ENCODE results near the gene LRRC61.

LRRC61 gene

DNA sequence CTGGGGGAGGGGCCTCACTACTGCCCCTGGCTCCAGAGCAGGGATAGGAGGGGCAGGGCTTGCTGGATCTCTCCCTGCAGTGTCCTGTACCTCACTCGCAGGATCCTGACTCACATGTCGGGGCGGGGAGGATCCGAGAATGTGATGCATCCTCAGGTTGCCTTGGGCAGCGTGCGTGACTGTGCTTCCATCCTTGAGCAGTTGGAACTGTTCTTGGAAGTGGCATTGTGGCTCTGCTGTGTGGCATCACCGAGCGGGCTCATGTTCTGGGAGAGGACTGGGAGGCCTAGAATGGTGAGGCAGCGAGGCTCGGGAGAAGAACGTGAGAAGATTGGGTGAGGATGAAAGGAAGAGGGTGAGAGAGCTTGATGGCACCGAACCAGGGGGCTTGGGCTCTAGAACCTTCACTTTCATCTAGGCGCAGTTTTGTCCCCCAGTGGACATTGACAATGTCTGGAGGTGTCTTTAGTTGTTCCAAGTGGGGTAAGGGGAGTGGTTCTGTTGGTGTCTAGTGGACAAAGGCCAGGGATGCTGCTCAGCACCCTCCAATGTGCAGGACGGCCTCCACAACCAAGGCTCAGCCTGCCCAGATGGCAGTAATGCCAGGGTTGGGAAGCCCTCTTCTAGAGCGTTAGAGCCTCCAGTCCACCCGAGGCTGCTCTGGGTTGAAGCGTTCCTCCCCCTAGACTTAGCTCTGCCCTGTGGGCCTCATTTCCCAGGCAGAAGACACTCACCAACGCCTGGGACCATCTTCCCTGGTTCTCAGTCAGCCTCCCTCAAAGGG is 9.9 kb downstream of the LRRC61 start:
- DNase-seq, result no peak

DNA sequence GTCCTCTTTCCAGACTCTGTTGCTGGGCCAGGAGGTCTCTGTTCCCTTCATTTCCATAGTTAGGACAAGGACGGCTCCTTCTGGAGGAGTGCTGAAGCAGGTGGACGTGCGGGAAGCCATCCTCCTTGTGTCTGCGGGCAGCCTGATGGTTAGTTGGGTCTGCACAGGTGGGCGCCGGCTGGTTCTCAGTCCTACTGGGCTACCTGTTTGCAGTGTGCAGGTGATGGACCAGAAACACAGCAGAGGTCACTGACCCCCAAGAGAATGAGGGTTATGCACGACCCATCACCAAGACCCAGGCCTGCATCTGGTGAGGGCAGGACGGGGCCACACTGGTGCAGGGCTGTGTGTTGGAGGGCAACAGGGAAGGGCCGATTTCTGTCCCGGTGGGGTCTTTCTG is 10.5 kb downstream of the LRRC61 start:
- DNase-seq, result no peak

DNA sequence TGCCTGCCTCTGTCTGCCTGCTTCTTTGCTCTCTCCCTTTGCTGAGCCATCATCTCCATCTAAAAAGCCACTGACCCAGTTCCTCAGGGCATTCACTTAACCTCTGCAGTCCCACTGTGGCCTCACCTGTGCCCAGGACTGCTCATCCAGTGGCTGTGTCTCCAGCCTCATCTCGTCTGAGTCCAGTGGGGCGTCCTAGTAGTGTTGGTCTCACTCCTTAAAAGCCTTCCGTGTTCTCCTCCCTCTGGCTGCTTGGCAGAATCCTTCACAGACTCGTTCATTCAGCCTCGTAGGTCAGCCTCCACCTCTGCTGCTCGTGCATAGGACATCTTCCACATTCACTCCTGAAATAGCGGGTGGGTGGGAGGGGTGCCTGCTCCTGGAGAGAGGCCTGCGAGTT is 11.0 kb downstream of the LRRC61 start:
- no peak for DNase-seq

DNA sequence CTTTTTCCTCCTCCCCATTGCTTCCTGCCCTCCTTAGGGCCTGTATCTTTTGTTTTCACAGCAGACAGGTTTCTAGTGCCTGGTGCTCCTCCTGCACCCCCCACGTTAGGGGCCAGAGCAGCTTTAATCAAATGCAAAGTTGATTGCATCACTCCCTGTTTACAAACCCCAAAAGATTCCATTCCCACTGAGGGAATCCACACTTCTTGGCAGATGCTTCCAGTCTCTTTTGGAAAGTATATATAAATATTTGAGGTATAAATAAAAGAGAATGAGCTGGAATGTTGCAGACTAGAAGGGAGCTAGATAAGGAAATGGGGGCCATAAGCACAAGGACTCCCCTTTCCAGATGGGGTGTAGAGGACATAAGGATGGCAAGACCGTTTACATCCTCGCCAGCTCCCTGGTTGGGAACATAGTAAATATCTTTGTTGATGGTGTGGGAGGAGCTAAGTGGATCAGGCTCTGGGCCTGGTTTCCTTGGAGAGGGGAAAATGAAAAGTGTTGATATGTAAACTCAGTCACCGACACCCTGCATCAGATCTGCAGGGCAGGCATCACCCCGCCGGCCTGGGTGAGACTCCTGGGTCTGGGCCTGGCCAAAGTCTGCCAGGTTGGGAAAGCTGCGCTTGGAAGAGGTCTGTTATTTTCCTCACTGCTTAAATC is 12.1 kb downstream of the LRRC61 start:
- no peak for DNase-seq

DNA sequence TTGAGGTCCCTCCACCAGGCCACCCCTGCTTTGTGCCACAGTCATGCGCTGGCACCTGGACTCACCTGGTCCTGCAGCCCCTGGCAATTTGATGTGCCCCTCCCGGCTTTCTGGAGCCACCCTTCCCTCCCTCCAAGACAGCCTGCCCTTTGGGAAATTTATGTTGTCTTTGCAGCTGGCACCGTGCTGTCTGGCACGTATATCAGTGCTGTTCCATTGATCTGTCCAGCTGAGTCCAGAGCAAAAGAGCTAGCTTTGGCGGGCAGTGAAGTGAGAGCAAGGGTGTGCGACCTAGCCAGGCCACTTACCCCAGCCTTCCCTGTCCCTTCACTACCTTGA is 12.6 kb downstream of the LRRC61 start:
- DNase-seq, result no peak

DNA sequence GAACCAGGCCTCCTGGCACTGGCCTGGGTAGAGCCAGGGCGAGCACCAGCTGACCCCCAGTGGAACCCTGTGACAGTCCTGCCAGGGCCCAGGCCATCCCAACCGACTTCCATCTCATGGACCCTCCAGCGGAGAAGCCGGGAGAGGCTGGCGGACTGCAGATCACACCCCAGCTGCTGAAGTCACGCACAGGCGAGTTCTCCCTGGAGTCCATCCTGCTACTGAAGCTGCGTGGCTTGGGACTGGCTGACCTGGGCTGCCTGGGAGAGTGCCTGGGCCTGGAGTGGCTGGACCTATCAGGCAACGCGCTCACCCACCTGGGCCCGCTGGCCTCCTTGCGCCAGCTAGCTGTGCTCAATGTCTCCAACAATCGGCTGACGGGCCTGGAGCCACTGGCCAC is 13.6 kb downstream of the LRRC61 start:
- DNase-seq, result no peak

DNA sequence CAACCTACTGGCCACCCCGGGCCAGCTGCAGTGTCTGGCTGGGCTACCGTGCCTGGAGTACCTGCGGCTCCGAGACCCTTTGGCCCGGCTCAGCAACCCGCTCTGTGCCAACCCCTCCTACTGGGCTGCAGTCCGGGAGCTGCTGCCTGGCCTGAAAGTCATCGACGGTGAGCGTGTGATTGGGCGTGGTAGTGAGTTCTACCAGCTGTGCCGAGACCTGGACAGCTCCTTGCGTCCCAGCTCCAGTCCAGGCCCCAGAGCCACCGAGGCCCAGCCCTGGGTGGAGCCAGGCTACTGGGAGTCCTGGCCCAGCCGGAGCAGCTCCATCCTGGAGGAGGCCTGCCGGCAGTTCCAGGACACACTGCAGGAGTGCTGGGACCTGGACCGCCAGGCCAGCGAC is 14.0 kb downstream of the LRRC61 start:
- DNase-seq, result no peak

DNA sequence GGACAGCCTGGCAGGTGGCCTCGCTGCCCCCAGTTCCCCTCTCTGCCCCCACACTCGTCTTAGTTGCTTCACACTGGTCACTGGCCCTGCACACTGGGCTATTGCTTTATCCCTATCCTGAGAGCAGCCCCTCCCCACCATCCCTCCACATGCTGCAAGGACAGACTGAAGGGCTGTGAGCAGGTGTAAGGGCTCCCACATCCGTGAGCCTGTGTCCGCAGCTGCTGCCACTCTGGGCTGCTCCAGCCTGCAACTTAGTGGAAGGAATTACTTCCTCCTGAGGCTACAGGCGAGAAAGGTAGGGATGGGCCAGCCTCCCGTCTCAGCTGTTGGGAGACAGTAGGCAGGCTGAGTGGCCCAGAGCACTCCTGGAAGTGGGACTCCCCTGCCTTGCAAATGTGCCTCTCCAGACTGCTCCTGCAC is 14.5 kb downstream of the LRRC61 start:
- DNase-seq, result no peak

DNA sequence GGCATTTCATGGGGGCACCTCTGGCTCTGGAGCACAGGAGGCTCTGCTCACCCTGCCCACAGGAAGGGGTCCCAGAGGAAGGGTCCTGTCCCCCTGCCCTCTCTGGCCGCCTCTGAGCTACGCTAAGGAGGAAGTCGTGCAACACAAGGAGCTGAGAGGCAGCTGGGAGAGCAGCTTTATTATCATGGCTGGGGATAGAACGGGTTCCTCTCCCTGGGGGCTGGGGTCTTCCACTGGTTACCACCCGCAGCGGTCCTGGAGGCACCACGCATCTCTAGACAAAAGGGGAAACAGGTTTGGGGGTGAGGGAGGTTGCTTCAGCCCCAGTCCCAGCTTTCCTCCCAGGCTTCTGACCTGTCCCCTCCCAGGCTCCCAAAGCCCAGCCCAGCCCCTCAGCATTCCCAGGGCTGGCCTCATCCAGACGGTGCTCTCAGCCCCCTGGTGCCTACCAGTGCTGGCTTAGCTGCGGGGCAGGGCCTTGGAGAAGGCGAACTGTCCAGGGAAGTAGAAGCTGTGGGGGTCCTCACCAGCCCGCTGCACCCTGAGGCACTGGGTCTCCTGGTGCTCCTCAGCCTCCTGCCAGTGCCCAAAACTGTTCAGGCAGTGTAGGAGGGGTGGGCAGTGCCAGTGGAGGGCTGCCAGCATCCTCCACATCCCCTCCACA is 15.1 kb downstream of the LRRC61 start:
- DNase-seq, result no peak

DNA sequence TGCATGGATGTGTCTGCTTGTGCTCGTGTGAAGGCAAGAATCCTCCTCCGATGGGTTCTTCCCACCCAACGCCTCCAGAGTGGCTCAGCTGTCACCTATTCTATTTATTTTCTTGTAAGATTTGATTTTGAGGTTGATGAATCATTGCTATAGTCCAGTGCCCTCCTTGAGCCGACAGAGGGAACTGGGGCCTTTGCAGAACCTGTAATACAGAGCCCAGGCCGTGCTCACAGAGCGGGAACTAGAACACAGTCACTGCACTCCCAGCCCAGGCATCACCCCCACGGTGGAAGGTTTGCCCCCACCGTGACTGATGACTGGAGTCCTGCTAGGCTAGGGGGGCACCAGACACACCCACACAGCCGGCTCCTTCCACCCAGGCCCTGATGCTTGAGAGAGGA is 16.3 kb downstream of the LRRC61 start:
- no peak for DNase-seq

DNA sequence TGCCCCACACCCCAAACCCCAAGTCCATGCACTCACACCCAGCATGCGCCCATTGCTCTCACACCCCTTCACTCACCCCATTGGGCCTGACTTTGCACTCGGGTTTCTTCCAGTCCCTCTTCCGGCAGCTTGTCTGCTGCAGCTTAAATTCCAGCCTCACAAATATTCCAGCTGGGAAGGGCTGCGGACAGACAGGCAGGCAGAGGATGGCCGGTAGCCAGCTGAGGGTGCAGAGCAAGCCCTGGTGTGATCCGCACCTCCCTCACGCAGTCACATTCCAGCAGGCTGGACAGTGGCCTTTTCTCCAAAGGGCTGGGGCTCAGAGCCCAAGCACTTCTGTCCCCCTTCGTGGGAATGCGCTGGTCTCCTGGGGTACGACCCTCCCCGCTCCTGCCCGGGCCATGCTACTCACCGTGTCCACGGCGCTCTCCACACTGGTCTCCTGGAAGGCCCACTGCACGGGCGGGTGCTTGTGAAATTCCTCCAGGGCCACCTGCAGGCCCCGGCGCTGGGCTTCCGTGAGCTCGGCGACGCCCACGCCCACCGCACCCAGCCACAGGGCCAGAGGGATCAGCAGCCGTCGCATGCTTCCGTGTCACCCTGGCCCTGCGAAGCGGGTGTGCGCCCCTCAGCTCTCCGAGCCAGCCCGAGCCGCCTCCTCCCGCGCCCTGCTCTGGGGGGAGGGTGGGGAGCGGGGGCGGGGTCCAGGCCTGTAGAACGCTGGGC is 17.0 kb downstream of the LRRC61 start:
- no peak for DNase-seq

DNA sequence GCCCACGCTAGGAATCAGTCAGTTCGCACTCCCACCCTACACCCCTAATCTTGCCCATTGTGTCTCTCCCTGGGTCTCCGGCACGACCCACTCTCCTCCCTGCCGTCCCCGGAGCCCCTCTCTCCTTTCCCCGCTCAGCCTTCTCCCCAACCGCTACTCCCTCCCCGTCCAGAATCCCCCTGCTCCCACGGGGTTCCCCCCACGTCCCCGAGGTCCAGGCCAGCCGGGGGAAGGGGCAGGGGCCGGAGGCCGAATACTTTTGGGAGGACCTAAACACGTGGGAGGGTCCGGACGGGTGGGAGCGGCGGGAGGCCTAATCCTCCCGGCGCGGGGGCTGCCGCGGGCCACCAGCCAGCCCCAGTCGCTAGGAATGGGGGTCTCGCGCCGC is 17.7 kb downstream of the LRRC61 start:
- DNase-seq, result no peak

DNA sequence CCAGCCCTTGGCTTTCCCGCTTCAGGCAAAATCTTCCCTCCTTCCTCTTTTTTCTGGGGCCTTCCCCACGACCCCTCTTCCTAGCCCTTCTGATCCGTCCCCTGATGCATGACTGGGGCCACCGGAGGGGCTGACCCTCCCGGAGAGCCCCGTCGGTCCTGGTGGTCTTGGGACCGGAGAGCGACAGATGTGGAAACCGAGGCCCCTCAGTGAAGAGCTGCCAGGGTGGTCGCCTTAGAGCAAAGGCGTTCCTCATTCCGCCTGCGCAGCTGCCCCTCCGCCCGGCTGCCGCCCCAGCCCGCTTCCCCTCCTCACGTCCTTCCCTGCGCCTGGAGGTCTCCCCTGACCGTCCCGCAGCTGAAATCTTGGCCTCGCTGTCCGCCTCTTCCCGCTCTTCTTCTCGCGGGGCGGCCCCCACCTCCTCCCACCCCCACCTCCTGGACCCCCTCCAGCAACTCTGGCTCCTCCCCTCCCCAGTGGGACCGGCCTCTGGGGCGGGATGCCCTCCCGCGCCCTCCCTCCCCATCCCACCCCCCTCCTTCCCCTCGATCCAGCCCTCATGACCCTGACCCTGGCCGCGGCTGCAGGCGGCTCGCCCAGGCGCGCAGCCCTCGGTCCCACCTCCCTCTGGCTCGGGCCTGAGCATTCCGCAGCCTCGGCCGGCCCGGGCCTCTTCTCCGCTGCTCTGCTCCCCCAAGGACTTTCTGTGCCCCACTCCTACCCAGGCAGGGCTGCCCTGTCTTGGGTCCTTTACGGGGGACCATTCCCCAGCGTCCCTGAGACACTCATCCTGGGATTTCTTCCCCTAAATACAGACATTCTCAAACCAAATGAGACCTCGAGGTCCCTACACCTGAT is 18.3 kb downstream of the LRRC61 start, which contains the start of gene RARRES2:
TSS of gene RARRES2 (minus strand) at position 367 of the 858 bp plus-strand sequence. CDS start 1,020 bp downstream, outside the sequence.
- no peak for DNase-seq

DNA sequence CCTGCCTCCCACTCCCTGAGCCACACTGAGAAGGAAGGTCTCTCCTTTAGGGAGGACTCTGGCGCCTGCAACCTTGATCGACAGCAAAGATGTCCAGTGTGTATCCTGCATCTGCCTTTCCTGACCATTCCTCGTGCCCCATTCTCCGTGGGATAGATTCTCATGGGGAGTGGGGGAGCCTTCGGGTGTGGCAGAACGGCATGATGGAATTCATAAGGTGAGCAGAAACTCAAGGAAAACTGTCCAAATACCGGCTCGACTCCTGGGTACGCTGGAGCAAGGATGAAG is 18.9 kb downstream of the LRRC61 start:
- no peak for DNase-seq

DNA sequence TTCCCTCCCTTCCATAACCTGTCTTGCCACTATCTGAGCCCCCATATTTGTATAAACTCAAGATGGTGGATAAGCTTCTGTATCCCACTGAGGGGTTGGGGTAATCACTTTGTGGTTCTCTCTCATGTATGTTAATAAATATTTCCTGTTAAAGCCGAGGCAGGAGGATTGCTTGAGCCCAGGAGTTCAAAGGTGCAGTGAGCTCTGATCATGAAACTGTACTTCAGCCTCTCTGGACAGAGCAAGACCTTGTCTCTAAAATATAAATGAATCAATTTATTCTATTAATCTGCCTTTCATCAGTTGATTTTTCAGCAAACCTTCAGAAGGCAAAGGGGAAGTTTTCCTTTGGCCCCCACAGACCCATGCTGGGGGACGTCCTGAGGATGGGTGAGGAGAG is 20.1 kb downstream of the LRRC61 start:
- no peak for DNase-seq

DNA sequence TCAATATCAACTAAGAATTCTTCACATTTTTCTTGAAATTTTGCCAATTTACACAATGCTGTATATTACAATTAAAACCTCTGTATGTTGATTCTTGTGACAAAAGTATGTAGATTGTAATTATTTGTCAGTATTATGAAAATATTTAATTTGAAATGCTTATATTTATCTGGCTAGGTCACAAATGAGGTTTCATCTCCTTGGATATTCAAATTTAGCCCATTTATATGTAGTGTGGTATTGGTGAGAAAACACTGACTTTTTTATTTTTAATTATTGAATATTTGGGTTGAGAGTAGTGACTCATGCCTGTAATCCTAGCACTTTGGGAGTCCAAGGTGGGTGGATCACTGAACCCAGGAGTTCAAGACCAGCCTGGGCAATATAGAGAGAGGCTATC is 21.1 kb downstream of the LRRC61 start:
- DNase-seq, result no peak

DNA sequence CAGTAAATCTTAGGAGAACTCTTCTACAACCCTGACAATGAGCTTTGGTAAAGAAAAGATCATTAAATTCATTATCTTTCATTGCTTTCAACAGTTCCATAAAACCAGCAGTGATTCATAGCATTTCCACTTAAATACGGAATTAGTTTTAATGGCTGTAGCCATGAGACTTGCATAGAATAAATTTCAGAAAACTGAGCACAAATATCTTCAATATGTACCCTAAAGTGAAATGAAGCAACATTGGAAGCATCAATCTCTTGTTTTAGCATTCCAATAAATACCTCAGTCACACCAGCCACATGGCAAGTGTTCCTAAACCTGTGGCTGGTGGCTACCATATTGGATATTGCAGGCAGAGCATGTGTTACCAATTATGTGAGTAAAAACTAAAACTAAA is 21.9 kb downstream of the LRRC61 start:
- DNase-seq, result no peak

DNA sequence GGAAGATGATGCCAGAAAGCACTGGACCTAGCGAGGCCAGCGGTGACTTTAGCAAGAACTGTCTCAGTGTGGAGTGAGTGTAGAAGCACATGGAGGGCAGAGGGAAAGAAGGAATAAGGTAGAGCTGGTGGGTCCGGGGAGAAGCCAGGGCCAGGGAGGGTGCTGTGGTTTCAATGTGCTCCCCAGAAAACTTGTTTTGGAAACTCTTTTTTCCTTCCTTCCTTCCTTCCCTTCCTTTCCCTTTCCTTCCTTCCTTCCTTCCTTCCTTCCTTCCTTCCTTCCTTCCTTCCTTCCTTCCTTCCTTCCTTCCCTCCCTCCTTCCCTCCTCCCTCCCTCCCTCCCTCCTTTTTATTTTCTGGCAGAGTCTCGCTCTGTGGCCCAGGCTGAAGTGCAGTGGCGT is 23.8 kb downstream of the LRRC61 start:
- no peak for DNase-seq

DNA sequence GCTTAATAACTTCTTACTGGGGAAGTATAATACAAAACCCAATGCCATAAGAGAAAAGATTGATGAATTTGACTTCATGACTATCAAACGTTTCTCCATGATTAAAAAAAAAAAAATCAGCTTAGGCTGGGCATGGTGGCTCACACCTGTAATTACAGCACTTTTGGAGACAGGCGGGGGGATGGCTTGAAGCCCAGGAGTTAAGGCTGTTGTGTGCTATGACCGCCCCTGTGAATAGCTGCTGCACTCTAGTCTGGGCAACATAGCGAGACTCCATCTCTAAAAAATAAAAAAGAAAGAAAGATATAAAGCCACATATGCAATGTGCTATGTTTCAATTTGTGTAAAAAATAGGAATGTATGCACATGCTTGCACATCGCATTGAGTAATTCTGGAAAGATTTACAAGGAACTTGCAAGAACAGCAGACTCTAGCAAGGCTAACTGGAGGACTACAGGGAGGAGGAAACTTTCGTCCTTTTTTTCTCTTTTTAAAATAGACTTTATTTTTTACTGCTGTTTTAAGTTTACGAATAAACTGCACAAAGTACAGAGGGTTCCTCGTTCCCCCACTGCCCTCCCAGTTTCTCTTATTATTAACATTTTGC is 28.5 kb downstream of the LRRC61 start:
- DNase-seq, result no peak

DNA sequence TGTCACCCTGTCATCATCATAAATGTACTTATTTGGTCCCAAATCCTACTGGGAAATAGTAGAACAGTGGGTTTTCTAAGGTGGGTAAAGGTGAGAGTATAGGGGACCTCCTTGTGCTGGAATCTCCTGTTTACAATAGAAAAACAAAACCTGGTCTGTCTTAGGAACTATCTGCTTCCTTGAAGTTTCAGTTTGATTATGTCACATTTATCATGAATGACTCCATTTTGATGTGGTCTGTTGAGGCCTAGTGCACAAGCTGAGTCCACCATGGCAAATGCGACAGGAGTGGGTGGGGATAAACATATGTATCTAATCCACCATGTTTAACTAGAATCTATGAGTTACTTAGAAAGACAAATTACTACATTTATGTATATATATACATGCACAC is 32.5 kb downstream of the LRRC61 start:
- DNase-seq, result no peak

DNA sequence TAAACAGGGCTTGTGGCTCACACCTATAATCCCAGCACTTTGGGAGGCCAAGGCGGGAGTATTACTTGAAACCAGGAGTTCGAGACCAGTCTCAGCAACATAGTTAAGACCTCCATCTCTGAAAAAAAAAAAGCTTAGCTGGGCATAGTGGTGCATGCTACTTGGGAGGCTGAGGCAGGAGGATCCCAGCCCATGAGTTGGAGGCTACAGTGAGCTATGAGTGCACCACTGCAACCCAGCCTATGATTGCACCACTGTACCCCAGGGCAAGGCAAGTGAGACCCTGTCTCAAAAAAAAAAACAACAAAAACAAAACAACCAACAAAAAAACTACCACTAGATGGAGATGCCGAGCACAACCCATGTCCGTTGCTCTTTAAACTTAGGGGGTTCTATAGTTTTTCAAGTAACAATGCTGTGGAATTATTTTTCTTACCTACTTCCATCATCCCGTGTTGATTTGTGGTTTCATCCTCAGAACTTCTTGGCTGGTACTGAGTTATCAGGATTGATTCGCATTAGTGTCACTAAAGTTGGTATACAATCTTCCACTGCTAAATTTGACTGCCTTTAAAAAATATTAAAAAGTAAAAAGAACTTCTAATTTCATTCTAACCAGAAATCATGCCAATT is 33.2 kb downstream of the LRRC61 start:
- no peak for DNase-seq

DNA sequence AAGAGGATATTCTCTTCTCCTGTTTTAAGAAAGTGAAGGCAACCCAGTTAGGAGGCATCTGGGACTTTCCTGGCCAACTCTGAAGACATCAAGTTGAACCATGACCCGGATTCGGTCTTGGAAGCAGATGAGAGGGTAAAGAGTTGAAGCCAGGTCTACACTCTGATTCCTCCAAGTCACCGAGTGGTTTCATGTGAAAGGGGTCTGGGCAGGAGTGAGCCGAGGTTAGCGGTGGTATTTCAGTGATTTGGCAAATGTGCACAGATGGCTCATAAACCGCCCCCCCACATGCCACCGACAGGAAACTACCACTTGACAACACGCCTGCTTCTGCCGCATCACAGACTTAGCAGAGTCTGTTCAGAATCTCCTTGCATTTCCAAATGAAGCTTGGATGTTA is 34.1 kb downstream of the LRRC61 start:
- peak; percentile 65 for DNase-seq

Data from stimulated activated CD4-positive, alpha-beta T cell treated with anti-CD3 and anti-CD28 coated beads, Interleukin-4, amount 100 ng/mL, for 1 hour (primary cell).